EL (cell line): ENCODE measurements around the gene TFRC.
"Not testable (repeated sequence)": the region's sequence is repeated elsewhere in the genome, so short reads cannot be mapped to it uniquely, and the experiment has no call there.

Experiments used
- DNase-seq: peaks from one replicate; pipeline ENCODE4 v3.0.0-alpha.2; 2016

The TFRC gene

DNA sequence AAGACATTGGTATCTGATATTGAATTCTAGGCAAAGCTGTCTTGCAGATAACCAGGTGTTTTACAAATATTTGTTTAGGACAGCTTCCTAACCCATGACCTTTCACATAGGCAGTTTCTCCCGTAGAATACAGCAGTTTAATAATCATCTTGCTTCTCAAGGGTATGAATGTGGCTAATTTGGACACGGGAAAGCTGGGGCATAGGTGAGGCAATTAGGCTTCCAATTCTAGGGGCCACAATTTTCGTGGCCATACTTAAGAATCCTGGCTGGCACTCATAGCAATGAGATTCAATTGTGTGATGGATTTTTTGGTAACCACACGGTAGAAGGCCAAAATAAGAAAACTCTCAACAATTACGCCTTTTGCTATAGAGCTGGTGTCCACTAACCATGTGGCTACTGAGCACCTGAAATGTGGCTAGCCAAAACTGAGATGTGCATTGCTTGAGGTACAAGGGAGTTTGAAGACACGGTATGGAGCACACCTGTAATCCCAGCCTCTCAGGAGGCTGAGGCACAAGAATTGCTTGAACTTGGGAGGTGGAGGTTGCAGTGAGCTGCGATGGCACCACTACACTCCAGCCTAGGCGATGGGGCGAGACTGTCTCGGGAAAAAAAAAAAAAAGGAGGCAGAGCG lies 34.4 kb downstream of the TFRC start:
- no peak for DNase-seq

DNA sequence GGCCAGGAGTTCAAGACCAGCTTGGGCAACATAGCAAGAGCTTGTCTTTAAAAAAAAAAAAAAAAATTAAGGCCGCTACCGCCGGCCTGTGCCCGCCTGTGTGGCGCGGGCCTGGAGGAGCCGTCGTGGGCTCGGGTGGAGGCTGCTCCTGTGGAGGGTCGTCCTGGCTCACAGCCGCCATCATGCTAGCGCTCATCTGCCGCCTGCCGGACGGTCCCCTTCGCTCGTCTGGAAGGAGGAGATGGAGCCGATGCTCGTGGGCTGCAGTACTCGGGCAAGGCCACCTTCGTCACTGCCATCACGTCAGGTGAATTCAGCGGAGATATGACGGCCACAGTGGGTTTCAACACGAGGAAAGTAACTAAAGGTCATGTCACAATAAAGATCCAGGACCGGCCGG lies 37.4 kb downstream of the TFRC start:
- no peak for DNase-seq

DNA sequence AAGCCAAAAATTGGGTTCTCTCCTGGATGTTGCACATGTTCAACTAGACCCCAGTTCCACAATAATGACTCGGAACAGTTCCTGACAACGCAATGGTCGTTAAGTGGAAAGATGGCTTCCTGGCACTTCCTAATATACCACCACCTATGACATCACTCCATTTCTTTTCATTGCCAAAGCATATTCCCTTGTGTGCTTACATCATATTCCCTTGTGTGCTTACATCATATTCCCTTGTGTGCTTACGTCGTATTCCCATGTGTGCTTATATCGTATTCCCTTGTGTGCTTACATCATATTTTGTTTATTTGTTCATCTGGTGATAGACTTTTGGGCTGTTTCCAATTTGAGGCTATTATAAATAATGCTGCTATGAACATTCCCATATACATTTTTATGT lies 39.2 kb downstream of the TFRC start:
- DNase-seq = no peak

DNA sequence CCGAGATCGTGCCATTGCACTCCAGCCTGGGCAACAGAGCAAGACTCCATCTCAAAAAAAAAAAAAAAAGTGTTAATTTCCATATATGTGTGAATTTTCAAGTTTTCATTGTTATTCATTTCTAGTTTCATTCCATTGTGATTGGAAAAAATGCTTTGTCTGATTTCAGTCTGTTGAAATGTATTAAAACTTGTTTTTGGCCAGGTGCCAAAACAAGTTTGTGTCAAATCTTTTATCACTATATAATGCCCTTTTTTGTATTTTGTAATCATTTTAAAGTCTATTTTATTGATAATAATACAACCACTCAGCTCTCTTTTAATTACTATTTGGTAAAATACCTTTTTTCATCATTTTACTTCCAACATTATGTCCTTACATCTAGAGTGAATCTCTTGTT lies 42.5 kb downstream of the TFRC start:
- DNase-seq = no peak

DNA sequence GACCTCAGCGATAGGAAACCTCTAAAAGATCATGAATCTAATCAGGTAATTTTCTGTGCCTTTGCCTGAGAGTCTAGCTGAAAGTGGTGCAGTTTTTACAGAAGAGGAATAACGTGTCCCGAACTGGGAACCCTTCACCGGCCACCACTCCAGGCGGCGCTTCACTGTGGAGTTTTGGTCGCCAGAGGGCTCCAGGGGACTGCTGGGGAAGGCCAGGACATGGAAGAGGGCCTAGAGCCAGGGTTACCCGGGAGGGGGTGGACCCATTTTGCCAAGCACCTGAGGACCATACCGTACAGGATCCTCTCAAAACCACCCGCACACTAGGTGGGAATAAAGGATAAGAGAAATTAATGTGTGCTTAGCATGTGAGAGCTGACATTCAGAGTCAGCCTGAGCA lies 55.8 kb downstream of the TFRC start:
- DNase-seq = peak; percentile 37

DNA sequence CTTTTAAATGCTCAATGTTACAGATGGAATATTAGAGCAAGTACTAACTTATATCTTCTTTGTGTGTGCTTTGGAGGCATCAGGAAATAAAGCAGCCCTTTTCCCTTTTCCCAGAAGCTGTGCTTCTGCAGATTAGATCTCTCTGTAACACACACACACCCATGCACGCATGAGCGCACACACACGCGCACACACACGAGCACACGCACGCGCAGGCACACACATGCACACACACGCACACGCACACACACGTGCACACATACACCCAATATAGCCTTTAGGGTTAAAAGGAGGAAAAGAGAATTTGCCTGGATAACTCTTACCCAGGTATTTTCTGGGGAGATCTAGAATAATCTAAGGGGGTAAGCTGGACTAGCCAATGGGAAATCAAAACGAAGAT lies 56.9 kb downstream of the TFRC start:
- no peak for DNase-seq

DNA sequence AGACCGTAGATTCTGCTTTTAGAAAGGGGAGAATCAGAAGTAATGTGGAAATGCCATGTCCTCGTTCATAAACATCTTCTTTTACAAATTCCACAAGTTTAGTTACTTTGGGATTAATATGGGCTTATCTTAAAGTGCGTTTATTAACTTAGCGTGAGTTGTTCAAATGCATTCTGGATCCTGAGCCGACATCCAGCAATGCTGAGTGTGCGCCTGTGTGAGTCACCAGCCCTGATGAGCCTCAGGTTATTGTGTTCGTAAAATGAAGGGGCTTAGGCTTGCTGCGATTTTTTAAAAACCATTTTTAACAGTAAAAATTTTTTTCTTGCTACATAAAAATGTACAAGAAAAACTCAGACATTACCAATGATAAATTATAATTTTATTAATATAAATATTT lies 57.9 kb downstream of the TFRC start:
- DNase-seq = no peak

DNA sequence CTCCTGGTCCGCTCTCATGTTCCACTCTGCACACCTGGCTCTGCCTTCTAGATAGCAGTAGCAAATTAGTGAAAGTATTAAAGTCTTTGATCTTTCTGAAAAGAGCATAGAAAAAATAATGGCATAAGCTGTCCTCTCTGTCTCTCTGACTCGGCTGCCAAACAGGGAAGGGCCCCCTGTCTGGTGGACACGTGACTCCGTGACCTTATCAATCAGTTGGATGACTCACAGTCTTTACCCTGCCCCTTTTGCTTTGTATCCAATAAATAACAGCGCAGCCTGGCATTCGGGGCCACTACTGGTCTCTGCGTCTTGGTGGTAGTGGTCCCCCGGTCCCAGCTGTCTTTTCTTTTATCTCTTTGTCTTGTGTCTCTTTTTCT lies 59.4 kb downstream of the TFRC start:
- not testable (repeated sequence) for DNase-seq

DNA sequence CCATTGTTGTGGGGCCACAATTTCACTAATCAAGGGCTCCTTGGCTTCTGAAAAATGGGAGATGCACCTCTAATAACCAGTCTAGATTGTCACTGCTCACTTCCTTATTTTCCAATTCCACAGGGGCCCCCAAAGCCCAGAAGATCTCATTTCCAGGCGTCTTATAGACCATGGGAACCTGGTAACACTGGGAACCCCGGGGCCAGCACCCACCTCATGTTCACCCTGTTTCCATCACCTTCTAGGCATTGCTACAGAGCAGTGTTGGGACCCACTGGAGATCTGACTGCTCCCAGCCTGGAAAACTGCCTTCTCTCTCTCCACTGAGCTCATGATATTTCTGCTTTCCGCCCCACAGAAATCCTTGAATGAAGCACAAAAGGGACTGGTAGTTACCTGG lies 61.5 kb downstream of the TFRC start:
- DNase-seq = no peak

DNA sequence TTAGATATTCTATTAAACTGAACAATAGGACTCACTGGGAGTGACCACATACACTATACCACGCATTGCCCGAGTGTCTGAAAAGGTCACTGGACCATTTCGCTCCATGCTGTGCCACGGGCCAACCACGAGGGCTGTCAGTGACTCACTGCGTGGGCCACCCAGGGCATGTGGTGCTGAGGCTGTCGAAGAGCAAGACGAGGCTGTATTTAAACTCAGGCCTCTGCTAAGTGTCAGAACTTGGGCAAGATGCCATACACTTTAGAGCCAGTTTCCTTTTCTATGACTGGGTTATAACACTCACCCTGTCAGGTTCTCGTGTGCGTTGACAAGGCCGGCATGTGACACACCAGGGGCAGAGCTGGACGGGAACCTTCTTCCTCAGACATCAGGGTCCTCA lies 62.3 kb downstream of the TFRC start:
- DNase-seq = not testable (repeated sequence)

DNA sequence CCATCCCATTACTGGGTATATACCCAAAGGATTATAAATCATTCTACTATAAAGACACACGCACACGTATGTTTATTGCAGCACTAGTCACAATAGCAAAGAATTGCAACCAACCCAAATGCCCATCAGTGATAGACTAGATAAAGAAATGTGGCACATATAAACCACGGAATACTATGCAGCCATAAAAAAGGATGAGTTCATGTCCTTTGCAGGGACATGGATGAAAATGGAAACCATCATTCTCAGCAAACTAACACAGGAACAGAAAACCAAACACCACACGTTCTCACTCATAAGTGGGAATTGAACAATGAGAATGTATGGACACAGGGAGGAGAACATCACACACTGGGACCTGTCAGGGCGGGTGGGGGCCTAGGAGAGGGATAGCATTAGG lies 63.7 kb downstream of the TFRC start:
- not testable (repeated sequence) for DNase-seq

DNA sequence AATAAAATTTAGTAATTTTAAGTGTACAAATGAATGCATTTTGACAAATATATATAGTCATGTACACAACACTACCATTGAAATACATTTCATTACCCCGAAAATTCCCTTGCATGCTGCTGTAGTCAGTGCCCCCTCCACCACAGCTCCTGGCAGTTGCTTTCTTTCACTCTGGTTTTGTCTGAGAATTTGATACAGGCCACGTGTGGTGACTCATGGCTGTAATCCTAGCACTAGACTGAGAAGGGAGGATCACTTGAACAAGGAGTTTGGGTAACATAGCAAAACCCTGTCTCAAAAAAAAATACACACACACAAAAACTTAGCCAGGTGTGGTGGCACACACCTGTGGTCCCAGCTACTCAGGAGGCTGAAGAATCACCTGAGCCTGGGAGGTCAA lies 65.4 kb downstream of the TFRC start:
- peak; percentile 69 for DNase-seq

DNA sequence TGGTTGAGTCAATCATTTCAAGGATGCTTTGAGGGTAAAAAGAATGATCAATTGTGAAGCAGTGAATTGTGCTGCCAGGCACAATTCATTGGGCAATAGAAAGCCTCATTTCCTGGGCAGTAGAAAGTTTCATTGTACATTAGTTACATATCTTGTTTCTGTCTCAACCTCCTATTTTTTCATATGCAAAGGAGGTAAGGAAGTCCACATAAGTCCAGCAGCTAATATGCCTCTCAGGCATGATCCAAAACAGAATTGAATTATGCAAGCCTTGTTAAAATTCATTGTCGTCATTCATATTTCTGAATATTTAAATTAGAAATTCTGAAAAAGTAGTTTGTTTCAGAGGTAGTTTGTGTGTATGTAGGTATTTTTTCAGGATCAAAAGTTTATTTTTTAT lies 65.8 kb downstream of the TFRC start:
- DNase-seq = no peak

DNA sequence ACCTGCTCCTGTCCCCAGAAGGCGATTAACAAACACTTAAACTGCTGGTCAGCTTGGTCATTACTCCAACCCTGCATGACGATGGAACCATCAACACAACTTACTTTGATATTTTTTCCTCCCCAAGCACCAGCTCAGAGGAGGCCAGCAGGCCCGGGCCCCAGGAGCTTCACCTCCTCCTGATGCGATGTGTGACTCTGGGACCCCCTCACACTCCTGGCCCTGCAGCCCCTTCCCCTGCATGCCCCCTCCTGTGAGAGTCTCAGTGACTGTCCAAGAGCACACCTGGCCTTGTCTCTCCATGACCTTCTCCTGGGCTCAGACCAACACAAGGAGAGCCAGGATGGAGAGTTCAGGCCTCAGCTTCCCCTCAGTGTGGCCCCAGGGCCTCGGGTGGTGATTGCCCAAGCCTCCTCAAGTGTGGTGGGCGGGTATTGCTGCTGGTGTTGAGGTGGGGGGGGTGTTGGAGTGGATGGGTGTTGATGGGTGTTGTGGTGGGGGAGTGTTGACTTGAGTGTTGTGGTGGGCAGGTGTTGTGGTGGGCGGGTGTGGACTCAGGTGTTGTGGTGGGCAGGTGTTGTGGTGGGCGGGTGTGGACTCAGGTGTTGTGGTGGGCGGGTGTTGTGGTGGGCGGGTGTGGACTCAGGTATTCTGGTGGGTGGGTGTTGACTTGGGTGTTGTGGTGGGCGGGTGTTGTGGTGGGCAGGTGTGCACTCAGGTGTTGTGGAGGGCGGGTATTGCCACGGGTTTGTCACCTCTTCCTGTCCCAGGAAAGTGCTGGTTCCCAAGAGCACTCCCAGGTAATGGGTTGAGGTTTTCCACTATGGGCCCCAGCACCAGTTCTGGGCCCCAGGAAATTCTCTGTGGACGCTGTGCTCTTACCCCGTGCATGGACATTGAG lies 68.1 kb downstream of the TFRC start:
- DNase-seq = no peak

DNA sequence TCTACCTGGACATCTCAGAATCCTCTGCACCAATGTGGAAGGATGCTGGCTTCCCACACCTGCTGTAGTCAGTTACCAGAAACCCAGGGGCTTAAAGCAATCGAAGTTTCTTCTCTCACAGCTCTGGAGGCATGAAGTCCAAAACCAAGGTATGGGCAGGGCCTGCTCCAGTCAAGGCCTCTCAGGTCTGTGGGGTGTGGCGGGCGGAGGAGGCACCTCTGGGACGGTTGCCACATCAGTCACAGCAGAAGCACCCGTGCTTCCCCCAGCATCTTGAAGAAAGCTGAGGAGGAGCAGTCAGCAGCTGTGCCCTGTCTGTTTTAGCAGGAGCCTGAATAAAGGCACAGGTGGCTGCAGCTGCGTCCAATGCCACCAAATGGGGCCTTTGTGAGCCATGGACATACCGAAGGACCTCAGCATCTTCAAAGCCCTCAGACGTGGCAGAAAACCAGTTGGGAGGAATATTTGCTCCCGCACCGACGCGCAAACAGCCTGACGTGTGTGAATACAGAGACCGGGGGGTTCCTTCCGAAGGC lies 68.9 kb downstream of the TFRC start:
- no peak for DNase-seq

DNA sequence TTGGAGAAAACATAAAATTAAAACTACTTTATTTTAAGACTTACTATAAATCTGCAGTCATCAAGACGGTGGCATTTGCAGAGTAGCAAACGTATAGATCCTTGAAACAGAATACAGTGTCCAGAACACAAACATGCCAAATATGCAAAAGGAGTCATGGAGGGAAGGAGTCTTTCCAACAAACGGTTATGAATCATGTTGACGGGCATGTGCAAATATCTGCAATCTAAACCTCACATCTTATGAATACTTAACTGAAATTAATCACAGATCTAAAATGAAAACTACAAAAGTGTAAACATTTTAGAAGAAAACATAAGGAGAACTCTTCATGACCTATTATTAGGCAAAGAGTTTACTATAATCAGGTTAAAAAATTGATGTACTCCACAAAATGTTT lies 69.4 kb downstream of the TFRC start:
- peak; percentile 61 for DNase-seq

DNA sequence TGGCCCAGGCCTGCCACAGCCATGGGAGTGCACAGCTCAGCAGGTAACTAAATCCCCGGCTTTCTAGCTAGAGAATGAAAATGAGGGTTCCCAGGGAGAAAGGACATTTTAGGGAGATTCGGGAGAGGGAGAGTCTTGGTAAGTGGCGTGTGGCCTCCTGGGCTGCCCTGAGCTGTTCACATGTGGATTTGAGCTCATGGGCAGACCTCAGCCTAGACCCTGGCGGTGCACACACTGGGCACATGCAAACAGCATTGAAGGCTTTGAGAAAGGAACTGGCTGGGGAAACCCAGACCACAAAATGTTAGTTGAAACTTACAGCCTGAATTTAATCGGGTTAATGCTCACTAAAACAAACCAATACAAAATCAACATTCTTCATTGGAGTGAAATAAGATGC lies 72.4 kb downstream of the TFRC start:
- DNase-seq = no peak

DNA sequence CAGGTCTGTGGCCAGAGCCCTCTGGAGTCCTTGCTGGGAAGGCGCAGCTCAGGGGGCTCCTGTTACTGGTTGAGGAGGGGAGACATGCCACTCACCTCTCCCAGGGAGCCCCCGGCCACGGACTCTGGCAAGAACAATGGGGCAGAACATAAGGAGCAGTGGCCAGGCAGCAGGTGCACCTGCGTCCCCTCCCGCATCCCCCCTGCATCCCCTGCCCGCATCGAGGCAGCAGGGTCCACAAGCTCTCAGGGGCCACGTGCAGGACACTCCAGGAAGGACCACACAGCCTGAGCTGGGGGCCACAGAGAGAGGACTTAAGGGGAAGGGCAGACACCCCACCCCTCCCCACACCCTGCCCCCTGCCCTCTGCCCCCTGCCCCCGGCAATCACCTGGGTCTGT lies 73.0 kb downstream of the TFRC start:
- DNase-seq = no peak

DNA sequence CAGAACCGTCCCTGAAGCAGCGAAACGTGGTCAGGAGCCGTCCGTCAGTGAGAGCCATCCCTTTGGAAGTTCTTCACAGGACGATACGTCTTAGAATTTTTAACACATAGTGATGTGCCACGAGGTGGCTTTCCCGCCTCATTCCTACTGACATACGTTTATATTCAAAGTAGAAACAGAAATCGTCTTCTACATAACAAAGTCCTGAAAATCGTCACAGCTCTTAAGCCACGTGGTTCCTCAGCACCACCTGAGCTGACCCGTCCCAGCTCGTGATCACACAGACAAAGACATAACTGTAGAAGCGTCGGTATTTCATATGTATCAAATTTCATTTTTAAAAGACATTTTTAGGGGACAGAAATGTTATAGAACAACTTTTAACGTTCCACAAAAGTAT lies 73.5 kb downstream of the TFRC start:
- DNase-seq = no peak

DNA sequence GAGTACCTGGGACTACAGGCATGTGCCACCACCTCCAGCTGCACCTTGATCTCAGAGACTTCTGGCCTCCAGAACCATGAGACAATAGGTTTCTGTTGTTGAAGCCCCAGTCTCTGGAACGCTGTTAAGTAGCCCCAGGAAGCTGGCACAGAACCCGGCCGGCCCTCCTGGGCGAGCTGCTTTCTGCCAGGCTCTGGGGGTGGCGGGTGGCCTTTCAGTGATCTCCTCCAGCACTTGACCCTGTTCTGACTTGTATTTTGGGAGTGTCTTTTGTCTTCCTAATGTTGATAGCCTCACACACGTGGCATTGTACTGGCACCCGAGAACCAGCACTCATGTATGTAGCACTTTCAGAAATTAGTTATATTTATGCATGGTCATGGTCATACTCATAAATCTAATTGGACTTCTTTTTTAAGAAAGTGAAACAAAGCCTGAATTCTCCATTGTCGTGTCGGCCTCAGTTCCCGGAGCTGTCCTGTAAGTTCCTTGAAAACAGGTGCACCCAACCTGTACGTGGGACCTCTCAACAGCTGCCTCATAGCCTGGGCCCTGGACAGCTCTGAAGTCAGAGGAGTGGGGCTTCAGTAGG lies 74.0 kb downstream of the TFRC start:
- DNase-seq = no peak

DNA sequence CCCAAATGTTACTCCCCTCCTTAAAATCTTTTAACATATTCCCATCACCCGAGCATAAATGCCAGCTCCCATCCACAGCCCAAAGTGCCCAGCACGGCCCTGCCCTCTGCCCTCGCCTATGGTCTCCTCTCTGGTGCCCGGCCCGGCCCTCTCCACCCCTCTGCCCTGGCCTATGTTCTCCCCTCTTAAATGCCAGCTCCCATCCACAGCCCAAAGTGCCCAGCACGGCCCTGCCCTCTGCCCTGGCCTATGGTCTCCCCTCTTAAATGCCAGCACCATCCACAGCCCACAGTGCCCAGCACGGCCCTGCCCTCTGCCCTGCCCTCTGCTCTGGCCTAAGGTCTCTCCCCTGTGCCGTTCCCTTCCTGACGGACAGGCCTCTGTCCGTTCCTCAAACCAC lies 76.6 kb downstream of the TFRC start:
- DNase-seq = not testable (repeated sequence)

DNA sequence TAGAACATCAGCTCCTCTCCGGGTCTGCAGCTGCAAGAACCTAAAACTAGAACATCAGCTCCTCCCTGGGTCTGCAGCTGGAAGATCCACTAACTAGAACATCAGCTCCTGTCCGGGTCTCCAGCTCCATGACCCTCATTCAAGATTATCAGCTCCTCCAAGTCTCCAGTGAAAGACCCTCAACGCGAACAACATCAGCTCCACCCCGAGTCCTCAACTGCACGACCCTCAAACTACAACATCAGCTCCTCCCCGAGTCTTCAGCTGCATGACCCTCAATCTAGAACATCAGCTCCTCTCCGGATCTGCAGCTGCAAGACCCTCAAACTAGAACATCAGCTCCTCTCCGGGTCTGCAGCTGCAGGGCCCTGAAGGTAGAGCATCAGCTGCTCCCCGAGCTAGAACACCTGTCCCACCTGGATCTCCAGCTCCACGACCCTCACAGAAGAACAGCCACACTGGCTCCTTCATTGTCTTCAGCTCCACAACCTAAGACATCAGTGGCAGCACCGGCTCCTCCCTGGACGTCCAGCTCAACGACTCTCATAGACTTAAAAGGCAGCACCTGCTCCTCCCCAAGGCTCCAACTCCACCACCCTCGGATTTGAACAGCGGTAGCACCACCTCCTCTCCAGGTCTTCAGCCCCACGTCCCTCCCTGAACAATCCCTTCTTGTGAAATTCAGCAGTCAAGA lies 77.4 kb downstream of the TFRC start:
- DNase-seq = not testable (repeated sequence)

DNA sequence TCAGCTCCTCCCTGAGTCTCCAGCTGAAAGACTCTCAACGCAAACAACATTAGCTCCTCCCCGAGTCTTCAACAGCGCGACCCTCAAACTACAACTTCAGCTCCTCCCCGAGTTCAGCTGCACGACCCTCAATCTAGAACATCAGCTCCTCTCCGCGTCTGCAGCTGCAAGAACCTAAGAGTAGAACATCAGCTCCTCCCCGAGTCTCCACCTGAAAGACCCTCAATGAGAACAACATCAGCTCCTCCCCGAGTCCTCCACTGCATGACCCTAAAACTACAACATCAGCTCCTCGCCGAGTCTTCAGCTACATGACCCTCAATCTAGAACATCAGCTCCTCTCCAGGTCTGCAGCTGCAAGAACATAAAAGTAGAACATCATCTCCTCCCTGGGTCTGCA lies 78.3 kb downstream of the TFRC start:
- no peak for DNase-seq
